B cell (primary cell): ENCODE data around the gene ATF3. TPM values are rescaled to one million over a fixed set of nuclear protein-coding genes. Genes with fewer than 3 reads are reported as not detected.

Experiments
- ATAC-seq: fragments of 200-7000 bp; cut with Tn5 transposase; one replicate; pipeline ENCODE4 v1.10.0; 2021; ENCODE audit warnings: low read depth, mild to moderate bottlenecking, moderate number of reproducible peaks, moderate library complexity
- CTCF ChIA-PET: fragments of 350-600 bp; sonication (Branson Sonifier 250); formaldehyde crosslinking; loops from one replicate; lab custom pipeline; 2021; ENCODE audit warnings: antibody characterized with exemption, inconsistent platforms; lab: Charles Lee
- POLR2A ChIA-PET: fragments of 350-600 bp; sonication (Branson Sonifier 250); formaldehyde crosslinking; loops from one replicate; lab custom pipeline; 2021; ENCODE audit warnings: antibody characterized with exemption; lab: Charles Lee
- DNase-seq: peaks from one replicate; pipeline ENCODE4 v3.0.0; 2013
- H2AFZ ChIP-seq: 2 replicates; pipeline ENCODE4 v1.6.1; 2012; ENCODE audit warnings: mild to moderate bottlenecking, low read depth, low read length; ENCODE audit not compliant: insufficient read depth, poor library complexity, severe bottlenecking
- H3K27ac ChIP-seq, 2 donors: 1 replicate in 1 of 2; 2 replicates in 1 of 2; pipeline ENCODE4 v1.5.1; 2012 to 2013; ENCODE audit warnings: low read length in 2 of 2, mild to moderate bottlenecking in 2 of 2, moderate library complexity in 1 of 2
- H3K27me3 ChIP-seq, 4 experiments: fragments of 200-600 bp in 1 of 4; sonication (generic) in 1 of 4; replicated peaks in 1 of 4; 1 replicate in 2 of 4; 2 replicates in 2 of 4; pipeline versions ENCODE4 v1.6.1 to v1.7.0; 2013 to 2016; ENCODE audit warnings: low read length in 3 of 4, mild to moderate bottlenecking in 2 of 4, mixed read lengths in 1 of 4, moderate library complexity in 1 of 4; ENCODE audit not compliant: insufficient read depth in 4 of 4, control insufficient read depth in 3 of 4; ENCODE audit errors: control extremely low read depth in 1 of 4
- H3K36me3 ChIP-seq, 2 experiments: replicated peaks in 1 of 2; 1 replicate in 1 of 2; 2 replicates in 1 of 2; pipeline versions ENCODE4 v1.6.1 to v1.7.1; 2013; ENCODE audit warnings: low read length in 1 of 2; ENCODE audit not compliant: insufficient read depth in 2 of 2, control insufficient read depth in 1 of 2; ENCODE audit errors: control extremely low read depth in 1 of 2, extremely low read depth in 1 of 2
- H3K4me1 ChIP-seq, 2 donors: fragments of 200-600 bp in 1 of 2; sonication (generic) in 1 of 2; 1 replicate in 1 of 2; 2 replicates in 1 of 2; pipeline versions ENCODE4 v1.5.1 to v1.6.1; 2013 to 2017; ENCODE audit warnings: low read length in 2 of 2; ENCODE audit not compliant: control insufficient read depth in 2 of 2, insufficient read depth in 2 of 2
- H3K4me2 ChIP-seq: replicated peaks from 2 replicates; pipeline ENCODE3; 2012; ENCODE audit warnings: mild to moderate bottlenecking, low read depth, low read length; ENCODE audit not compliant: poor library complexity, severe bottlenecking
- H3K4me3 ChIP-seq, 5 experiments: fragments of 200-600 bp in 1 of 5; sonication (generic) in 1 of 5; 1 replicate in 3 of 5; 2 replicates in 2 of 5; pipeline versions ENCODE4 v1.5.1 to v1.7.0; 2011 to 2016; ENCODE audit warnings: low read length in 4 of 5, mild to moderate bottlenecking in 4 of 5, low read depth in 2 of 5, control low read depth in 1 of 5, moderate library complexity in 1 of 5; ENCODE audit not compliant: insufficient read depth in 1 of 5; ENCODE audit errors: control extremely low read depth in 1 of 5, extremely low read depth in 1 of 5
- H3K79me2 ChIP-seq: fragments of 200-600 bp; sonication (generic); one replicate; pipeline ENCODE4 v1.6.0; 2016; ENCODE audit warnings: low read length; ENCODE audit not compliant: control insufficient read depth, insufficient read depth
- H3K9ac ChIP-seq: fragments of 200-600 bp; sonication (generic); 2 replicates; pipeline ENCODE4 v1.6.1; 2017; ENCODE audit warnings: mild to moderate bottlenecking, low read length, moderate library complexity
- H3K9me3 ChIP-seq, 3 donors: one replicate each; pipeline versions ENCODE4 v1.6.1 to v1.7.1; 2013; ENCODE audit warnings: low read length in 2 of 3; ENCODE audit not compliant: control insufficient read depth in 2 of 3, insufficient read depth in 1 of 3; ENCODE audit errors: control extremely low read depth in 1 of 3
- H4K20me1 ChIP-seq: 2 replicates; pipeline ENCODE4 v1.6.0; 2012; ENCODE audit warnings: mild to moderate bottlenecking, low read length; ENCODE audit not compliant: insufficient read depth, control insufficient read depth, poor library complexity, severe bottlenecking
- H3K27ac Mint-ChIP-seq: one replicate; pipeline ENCODE4 v1.8.0; 2021; ENCODE audit warnings: mixed read lengths
- H3K27me3 Mint-ChIP-seq: one replicate; pipeline ENCODE4 v1.8.0; 2021; ENCODE audit warnings: mixed read lengths
- H3K4me1 Mint-ChIP-seq: one replicate; pipeline ENCODE4 v1.8.0; 2021; ENCODE audit warnings: mixed read lengths
- H3K4me3 Mint-ChIP-seq: one replicate; pipeline ENCODE4 v1.8.0; 2021; ENCODE audit warnings: mixed read lengths
- H3K9me3 Mint-ChIP-seq: one replicate; pipeline ENCODE4 v1.8.0; 2022; ENCODE audit warnings: mixed read lengths; ENCODE audit not compliant: insufficient read depth
- EZH2 ChIP-seq: IDR thresholded peaks from 2 replicates; pipeline ENCODE4 v1.6.1; 2012; ENCODE audit warnings: borderline replicate concordance, low read depth, mild to moderate bottlenecking, moderate library complexity, low read length; ENCODE audit not compliant: insufficient read depth, poor library complexity, severe bottlenecking
- WGBS: methylation state at CpG from one replicate; pipeline ENCODE4 v1.1.5; 2013; ENCODE audit warnings: missing lambda C conversion rate; ENCODE audit not compliant: insufficient coverage; 5-methylcytosine and 5-hydroxymethylcytosine counted together
- intact Hi-C: fragments of 100-400 bp; cut with micrococcal nuclease; formaldehyde crosslinking; loops from one replicate; pipeline ENCODE4 v1.10.0; 2022
- polyA plus RNA-seq: library from polyadenylated mRNA; depleted of rRNA; stranded (reverse); fragments of >200 nt; gene quantifications from 2 replicates; pipeline ENCODE4 v1.2.3, GENCODE V29; 2012
- total RNA-seq, 2 donors: library from RNA; stranded (reverse); fragments of 120-200 nt in 1 of 2; gene quantifications; 1 replicate in 1 of 2; 2 replicates in 1 of 2; pipeline versions ENCODE4 v1.2.3 to v1.2.4, GENCODE V29; 2013 to 2022
- TF ChIP-seq, protein P1 (sequence below): fragments of 200-600 bp; IDR thresholded peaks from one replicate; pipeline ENCODE4 v1.8.0; 2022; ENCODE audit warnings: antibody characterized with exemption, mild to moderate bottlenecking

ATF3 gene
- total and polyA plus RNA-seq, 2 donors (not counting 1 experiment from before 2014, with no cell fraction given) = 4.5 to 42.3 TPM

- ATAC-seq (peak; percentile 15), DNase-seq (peak; percentile 73)
- Histone ChIP-seq H3K27ac (peak overlapping the region in 1 of 2 donors; percentile 54), H3K4me1 (peaks cover 32 to 33% of the 10 kb centered on the region in 2 donors), H3K27me3 (peaks cover 0 to 61% (median 34%) of the 10 kb centered on the region in 4 experiments), H3K4me3 (peak overlapping the region; percentile 53 to 76 (median 72)), H3K36me3 (no peaks in the 10 kb centered on the region), H4K20me1 (no peaks in the 10 kb centered on the region), H3K9ac (peak overlapping the region; percentile 81), H3K4me2 (peak overlapping the region; percentile 94), H3K79me2 (no peaks in the 10 kb centered on the region), H2AFZ (peak overlapping the region; percentile 69), H3K9me3 (peaks cover 0 to 15% (median 0%) of the 10 kb centered on the region in 3 donors)
- CTCF ChIA-PET = interaction anchor here (0.9 to 4.3 kb wide), 3 partner anchors 11 to 575 kb away, joined by 4 to 15 read pairs (median 5); no protein-coding TSS in a partner anchor
- peak overlapping the region; percentile 87 for H3K27ac Mint-ChIP-seq
- peaks cover 45% of the 10 kb centered on the region for H3K27me3 Mint-ChIP-seq
- H3K4me3 Mint-ChIP-seq = peak overlapping the region; percentile 97
- POLR2A ChIA-PET = interaction anchor here (0.7 to 1.0 kb wide), 2 partner anchors 50 to 182 kb away, joined by 3 to 4 read pairs; no protein-coding TSS in a partner anchor
- H3K9me3 Mint-ChIP-seq = no peaks in the 10 kb centered on the region
- WGBS = under 1% methylated on average over 74 of the region's 75 CpGs
- TF ChIP-seq EZH2 = no peak
- TF ChIP-seq, protein P1, sequence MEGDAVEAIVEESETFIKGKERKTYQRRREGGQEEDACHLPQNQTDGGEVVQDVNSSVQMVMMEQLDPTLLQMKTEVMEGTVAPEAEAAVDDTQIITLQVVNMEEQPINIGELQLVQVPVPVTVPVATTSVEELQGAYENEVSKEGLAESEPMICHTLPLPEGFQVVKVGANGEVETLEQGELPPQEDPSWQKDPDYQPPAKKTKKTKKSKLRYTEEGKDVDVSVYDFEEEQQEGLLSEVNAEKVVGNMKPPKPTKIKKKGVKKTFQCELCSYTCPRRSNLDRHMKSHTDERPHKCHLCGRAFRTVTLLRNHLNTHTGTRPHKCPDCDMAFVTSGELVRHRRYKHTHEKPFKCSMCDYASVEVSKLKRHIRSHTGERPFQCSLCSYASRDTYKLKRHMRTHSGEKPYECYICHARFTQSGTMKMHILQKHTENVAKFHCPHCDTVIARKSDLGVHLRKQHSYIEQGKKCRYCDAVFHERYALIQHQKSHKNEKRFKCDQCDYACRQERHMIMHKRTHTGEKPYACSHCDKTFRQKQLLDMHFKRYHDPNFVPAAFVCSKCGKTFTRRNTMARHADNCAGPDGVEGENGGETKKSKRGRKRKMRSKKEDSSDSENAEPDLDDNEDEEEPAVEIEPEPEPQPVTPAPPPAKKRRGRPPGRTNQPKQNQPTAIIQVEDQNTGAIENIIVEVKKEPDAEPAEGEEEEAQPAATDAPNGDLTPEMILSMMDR = peak; percentile 65
- intact Hi-C loops = loop anchor here (1.0 to 5.0 kb wide), 6 partner anchors 22 to 572 kb away; partner anchors contain the start of genes BATF3, DTL, INTS7 and NSL1
- H3K4me1 Mint-ChIP-seq = peaks cover 29% of the 10 kb centered on the region
Observed at GRCh38 chr1:212608959-212609700, 569 bp downstream of the ATF3 start.
